GM19025 (cell line): ENCODE results near the gene STAMBPL1.

Experiments used
- ATAC-seq: cut with Tn5 transposase; IDR thresholded peaks from one replicate; pipeline ENCODE4 v1.9.1; 2021; ENCODE audit warnings: mild to moderate bottlenecking, low read depth, moderate library complexity; ENCODE audit not compliant: unreplicated experiment

STAMBPL1 gene

GRCh38 chr10:88890681-88891381, 10.8 kb downstream of the STAMBPL1 start:
- no peak for ATAC-seq

DNA sequence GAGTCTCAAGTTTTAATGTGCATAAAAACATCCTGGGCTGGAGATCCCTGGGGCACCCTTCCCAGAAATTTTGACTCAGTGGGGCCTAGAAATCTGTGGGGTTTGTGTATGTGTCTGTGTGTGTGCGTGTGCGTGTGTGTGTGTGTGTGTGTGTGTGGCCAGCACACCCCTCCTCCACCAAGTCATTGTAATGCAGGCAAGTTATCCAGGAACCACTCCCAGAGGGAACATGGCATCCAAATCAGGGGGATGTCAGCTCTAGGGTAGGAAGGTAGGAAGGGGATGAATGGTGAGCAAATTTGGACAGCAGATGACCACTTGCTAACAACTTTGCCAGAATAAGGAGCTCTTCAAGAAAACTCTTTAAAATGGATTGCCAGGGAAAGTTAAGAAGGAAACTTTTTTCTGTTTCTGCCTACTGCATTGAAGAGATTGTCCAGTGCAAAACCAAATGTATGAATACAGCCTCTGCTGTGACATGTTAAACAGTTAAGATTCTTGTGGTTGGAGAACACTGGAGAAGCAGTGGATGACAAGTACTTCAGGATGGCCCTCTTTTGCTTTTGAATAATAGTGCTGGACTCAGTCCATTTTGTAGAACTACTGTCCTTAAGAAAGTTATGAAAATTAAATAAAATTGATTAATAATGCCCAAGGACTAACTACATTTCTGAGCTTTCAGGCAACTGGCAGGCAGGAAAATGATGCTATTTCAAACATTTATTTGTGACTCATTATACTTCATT, 12.3 kb downstream of the STAMBPL1 start:
- no peak for ATAC-seq

DNA sequence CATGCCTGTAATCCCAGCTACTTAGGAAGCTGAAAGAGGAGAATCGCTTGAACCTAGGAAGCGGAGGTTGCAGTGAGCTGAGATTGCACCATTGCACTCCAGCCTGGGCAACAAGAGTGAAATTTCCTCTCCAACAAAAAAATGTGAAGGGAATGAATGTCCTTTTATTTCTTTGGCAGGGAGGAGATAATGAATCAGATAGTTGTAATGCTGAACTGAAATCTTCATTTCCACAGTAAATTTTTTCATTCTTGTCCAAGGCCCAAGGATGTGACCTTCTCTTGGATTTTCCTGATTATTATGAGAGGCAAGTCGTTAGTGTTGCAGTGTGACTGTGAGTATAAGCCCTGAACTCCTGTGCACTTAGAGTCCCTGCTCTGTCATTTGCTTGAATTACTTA, 13.6 kb downstream of the STAMBPL1 start:
- ATAC-seq, result no peak

DNA sequence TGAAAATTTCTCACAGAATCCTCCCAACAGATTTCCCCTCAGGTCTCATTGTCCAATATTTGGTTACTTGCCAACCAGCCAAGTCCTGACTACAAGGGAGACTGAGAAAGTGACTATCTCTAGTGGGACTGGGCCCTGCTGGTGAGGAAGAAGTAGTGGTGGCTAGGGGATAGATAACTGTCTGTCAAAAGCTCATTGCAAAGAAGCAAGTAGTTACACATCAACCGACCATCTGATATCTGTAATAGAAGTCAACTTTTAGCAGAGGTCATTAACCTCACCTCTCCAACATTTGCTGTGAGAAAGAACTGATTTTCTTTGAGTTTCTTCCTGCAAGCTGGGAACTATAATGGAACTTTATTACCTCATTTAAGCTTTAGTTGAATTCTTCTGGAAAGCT, 15.2 kb downstream of the STAMBPL1 start:
- no peak for ATAC-seq

DNA sequence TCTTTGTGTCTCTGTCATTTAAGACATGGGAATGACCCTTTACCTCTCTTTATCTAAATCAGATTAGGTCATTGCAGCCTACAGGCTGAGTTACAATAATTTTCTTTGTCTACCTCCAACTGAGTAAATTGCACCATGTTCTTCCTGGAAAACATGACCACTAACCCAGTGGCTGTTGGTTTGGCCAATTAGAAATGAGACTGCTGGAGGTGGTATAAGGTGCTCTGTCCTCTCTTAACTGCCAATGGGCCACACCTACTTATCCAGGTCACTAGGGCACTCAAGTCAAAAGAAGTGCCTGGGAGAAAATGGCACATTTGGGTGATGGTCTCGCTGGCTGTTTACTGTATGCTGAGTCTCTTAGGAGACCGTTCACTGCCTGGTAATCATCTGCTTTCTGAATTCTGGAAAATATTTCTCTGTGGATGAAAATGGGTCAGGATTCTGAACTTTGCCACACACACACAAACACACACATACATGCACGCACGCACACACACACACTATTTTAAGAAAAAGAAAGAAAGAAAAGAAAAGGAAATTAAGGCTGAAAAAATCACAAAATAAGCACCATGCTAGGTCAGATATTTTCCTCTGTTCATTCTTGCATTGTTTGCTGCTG, 16.4 kb downstream of the STAMBPL1 start:
- ATAC-seq, result no peak

- ATAC-seq, result no peak
These were observed 17.2 kb downstream of the STAMBPL1 start for GRCh38 chr10:88896994-88897853.

DNA sequence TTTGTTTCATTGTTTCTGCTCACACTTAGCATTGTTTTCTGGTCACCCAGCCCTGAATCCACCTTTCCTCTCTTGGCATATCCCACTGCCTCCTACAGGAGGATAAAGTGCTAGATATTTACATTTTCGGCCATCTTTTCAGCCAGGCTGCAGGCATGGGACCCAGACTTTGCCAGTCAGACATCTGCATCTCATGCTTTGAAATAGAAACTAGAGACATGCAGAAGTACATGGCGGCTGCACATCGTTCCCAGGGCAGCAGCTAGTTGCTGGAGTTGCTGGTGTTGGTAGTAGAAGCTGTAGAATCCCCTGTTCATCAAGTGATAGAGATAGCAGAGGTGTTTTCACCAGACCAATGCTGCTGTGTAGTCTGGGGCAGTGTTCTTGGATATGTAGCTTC, 18.7 kb downstream of the STAMBPL1 start:
- ATAC-seq, result no peak

DNA sequence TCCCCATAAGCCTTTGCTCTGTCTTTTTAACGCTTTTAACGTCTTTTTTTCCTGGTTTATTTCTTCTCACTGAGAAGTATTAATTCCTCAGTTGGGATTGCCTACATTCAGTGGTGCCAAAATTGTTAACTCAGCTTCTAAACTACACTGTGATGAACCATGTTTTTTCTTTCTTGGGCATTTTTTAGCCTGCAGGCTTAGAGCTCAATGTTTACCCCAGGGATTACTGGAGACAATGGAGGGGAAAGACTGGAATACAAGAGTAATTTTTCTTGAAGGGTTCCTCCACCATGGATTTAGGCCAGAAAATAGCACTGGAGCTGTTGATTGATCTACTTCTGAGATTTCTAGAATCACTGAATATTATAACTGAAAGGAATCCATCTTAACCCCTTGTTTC, 19.8 kb downstream of the STAMBPL1 start:
- ATAC-seq, result no peak

- peak; percentile 74 for ATAC-seq
These were observed 21.4 kb downstream of the STAMBPL1 start for GRCh38 chr10:88901206-88901983.

DNA sequence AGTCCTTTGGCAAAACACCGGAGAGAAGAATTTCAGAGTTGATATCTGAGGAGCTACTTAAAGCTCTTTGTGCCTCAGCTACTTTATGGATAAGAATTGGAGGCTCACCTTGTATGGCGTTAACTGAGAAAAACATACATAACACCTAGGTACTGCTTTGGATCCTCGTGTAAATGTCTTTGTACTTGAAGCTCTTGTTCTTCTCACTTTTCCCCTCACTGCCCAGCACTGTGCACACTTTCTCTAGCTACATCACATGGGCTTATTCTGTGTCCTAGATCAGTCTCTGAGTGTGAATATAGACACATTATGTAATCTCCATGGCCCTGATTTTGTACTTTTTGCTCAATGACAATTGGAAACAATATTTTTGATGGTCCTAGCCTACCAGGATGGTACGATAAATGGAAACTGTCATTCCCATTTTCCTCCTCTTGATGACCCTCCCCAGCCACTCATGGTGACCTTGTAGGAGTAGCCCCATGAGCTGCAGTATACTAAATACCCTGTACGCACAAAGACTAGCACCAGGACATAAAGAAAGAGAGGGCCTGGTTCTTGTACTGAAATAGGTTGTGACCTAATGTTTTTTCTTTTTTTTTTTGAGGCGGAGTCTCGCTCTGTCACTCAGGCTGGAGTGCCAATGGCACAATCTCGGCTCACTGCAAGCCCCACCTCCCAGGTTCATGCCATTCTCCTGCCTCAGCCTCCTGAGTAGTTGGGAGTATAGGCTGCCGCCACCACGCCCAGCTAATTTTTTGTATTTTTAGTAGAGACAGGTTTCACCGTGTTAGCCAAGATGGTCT, 22.1 kb downstream of the STAMBPL1 start:
- ATAC-seq, result peak; percentile 40

DNA sequence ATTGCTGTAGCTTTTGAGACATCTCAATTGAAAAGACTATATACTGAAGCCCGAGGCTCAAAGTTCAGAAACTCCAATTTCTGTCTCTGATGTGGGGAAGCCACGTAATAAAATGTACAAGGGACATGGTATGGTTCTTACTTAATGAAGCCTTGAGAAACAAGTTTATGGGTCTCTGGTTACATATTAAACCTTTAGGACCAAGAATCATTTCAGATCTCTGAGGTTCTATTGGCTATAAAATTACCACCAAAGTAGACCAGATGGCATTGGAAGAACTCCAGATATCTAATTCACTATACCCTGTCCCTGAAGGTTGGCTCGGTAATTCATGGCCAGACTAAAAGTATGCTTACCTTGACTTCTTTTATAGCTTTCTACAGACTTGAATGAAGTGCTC, 23.7 kb downstream of the STAMBPL1 start:
- no peak for ATAC-seq

DNA sequence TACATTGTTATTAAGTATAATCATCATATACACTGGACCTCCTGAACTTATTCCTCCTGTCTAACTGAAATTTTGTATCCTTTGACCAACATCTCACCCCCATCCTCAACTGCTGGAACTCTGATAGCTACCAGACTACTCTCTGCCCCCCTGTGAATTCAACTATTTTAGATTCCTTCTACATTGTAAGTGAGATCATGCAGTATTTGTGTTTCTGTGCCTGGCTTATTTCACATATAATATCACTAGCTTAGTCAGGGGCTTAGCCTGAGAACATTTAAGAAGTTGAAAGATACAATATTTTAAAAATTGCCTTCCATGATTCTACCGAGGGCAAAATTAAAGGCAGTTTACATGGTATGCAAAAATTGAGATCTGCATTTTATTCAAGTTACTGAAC, 26.9 kb downstream of the STAMBPL1 start:
- no peak for ATAC-seq

GRCh38 chr10:88908194-88908593, 28.1 kb downstream of the STAMBPL1 start:
- ATAC-seq, result no peak

- no peak for ATAC-seq
These were observed 31.1 kb downstream of the STAMBPL1 start for GRCh38 chr10:88911116-88911515.

- no peak for ATAC-seq
These were observed 31.8 kb downstream of the STAMBPL1 start for GRCh38 chr10:88911851-88912250.

DNA sequence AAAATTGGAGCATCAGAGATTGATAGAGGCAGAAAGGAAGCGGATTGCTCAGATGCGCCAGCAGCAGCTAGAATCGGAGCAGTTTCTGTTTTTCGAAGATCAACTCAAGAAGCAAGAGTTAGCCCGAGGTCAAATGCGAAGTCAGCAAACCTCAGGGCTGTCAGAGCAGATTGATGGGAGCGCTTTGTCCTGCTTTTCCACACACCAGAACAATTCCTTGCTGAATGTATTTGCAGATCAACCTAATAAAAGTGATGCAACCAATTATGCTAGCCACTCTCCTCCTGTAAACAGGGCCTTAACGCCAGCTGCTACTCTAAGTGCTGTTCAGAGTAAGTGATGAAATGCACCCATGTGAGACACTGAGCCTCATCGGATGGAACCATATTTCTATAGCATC, 33.1 kb downstream of the STAMBPL1 start:
- ATAC-seq, result no peak

DNA sequence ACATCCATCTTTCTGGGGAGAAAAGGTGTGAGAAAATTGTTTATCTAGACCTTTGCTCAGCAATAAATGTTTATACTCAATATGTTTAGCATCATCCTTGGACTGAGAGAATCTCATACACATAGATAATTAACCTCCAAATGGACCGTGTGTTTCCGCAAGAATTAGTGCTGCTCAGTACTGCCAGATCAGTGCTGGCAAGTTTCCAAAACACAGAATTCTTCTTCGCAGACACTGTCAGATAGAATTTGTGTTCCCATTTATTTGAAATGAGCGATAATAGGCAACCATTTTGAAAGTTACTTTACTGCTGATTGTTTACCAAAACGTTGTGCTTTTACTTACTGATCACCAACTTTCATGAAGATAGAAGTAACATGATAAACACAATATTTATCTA, 33.7 kb downstream of the STAMBPL1 start:
- ATAC-seq, result no peak

DNA sequence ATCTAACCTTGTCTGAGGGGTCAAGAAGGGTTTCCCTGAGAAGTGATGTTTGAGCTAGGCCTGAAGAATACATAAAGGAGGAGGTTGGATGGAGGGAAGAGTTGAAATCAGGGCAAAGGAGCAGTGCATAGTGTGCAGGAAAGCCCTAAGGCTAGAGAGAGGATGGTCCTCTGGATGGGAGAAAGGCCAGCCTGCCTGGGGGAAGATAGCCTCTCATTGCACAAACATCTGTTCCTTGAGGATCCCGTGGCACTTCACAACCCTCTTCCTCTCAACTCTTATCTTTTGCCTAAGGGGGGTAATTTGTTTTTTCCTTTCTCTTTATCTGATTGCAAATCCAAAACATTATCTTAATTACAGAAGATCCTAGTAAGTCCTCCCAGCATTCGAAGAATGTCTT, 35.7 kb downstream of the STAMBPL1 start:
- ATAC-seq, result no peak

- no peak for ATAC-seq
These were observed 36.2 kb downstream of the STAMBPL1 start for GRCh38 chr10:88916231-88916630.
